A204.1 (cell line): ENCODE measurements around the gene GAB2.
"Not testable (repeated sequence)": the region's sequence is repeated elsewhere in the genome, so short reads cannot be mapped to it uniquely, and the experiment has no call there.

Source experiments
- FAIRE-seq: peaks from 2 replicates; lab custom pipeline; 2012; peaks lifted over from hg19 to GRCh38; lab: Jason Lieb, UNC

The GAB2 gene, protein sequence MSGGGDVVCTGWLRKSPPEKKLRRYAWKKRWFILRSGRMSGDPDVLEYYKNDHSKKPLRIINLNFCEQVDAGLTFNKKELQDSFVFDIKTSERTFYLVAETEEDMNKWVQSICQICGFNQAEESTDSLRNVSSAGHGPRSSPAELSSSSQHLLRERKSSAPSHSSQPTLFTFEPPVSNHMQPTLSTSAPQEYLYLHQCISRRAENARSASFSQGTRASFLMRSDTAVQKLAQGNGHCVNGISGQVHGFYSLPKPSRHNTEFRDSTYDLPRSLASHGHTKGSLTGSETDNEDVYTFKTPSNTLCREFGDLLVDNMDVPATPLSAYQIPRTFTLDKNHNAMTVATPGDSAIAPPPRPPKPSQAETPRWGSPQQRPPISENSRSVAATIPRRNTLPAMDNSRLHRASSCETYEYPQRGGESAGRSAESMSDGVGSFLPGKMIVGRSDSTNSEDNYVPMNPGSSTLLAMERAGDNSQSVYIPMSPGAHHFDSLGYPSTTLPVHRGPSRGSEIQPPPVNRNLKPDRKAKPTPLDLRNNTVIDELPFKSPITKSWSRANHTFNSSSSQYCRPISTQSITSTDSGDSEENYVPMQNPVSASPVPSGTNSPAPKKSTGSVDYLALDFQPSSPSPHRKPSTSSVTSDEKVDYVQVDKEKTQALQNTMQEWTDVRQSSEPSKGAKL

DNA sequence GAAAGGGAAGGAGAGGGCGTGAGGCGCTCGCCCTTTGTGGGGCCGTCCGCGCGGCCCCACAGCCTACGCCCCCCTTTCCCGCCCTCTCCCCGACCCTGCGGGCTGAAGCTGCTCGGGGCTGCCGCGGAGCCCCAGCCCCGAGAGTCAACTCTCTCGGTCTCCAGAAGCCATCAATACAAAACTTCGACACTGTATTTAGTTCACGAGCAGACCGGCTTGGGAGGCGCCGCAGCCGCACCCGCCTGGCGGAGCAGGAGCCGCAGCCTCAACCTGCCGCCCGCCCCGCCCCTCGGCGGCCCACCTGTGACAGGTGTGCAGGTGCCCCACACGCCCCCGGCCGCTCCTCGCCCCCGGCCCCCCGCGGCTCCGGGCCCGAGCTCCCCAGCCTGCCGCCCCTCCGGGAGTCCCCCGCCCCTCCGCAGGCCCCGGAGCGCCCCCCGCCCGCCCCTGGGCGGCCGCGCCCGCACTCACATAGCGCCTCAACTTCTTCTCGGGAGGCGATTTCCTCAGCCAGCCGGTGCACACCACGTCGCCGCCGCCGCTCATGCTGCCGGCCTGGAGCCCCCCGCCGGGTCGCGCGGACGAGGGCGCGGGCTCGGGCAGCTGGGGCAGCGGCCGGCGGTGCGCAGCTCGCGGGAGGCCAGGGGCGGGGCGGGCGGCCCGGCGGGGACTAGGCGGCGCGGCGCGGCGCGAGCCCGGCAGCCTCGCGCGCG, at the start of gene GAB2:
GAB2 (minus strand) TSS at position 646 of the 713 bp plus-strand sequence; CDS start at position 546, 100 bp downstream.
- no peak for FAIRE-seq

DNA sequence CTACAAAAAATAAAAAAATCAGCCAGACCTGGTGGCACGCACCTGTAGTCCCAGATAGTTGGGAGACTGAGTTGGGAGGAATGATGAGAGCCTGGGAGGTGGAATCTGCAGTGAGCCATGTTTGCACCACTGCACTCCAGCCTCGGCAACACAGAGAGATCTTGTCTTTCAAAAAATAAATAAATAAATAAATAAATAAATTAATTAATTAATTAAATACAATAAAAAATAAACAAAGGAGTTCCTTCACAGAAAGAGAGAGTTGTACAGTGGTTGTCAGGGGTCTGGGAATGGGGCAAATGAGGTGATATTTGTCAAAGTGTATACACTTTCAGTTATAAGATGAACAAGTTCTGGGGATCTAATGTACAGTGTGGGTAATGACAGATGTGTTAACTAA, 49.8 kb upstream of the GAB2 start:
- FAIRE-seq, result no peak

DNA sequence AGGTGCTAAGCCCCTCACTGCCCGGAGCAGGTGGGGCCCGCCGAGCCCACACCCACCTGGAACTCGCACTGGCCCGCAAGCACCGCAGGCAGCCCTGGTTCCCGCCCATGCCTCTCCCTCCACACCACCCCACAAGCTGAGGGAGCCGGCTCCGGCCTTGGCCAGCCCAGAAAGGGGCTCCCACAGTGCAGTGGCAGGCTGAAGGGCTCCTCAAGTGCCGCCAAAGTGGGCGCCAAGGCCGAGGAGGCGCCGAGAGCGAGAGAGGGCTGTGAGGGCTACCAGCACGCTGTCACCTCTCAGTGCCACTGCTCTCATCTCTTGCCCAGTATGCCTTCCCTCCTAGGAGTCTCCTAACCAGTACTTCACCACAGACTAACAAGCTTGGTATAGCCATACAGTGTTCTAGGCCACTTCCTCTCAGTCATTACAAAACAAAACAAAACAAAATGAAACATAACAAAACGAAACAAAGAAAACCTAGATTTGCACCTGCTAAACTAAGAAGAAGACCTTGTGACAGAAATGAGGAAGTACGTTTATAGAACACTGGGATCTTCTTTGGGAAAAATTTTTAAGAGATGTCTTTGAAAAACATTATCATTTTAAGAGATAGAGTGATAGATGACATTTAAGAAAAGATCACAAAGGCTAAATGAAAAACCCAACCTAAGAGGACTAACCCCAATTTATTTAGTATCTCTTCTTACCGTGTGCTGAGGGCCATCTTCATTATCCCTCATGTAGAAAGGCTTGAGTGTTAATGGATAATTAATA, 47.7 kb upstream of the GAB2 start:
- FAIRE-seq, result no peak

DNA sequence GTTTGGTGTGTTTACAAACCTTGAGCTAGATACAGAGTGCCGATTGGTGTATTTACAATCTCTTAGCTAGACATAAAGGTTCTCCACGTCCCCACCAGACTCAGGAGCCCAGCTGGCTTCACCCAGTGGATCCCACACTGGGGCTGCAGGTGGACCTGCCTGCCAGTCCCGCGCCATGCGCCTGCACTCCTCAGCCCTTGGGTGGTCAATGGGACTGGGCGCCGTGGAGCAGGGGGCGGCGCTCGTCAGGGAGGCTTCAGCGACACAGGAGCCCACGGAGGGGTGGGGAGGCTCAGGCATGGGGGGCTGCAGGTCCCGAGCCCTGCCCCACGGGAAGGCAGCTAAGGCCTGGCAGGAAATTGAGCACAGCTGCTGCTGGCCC, 47.2 kb upstream of the GAB2 start:
- FAIRE-seq, result not testable (repeated sequence)

DNA sequence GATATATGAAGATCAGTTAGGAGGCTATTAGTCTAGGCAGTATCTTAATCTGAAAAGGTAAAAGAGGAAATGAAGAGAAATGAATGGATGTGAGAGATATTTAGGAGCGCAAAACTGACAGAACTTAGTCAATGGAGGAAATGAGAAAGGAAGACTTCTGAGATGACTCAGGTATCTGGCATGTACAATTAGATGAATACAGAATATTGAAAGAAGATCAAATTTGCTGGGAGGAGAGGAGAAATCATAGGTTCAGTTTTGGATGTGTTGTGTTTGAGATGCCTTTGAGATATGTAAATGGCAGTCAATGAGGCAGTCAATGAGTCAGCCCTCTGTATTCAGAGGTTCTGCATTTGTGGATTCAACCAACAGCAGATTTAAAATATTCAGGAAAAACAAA, 42.9 kb upstream of the GAB2 start:
- FAIRE-seq, result no peak

DNA sequence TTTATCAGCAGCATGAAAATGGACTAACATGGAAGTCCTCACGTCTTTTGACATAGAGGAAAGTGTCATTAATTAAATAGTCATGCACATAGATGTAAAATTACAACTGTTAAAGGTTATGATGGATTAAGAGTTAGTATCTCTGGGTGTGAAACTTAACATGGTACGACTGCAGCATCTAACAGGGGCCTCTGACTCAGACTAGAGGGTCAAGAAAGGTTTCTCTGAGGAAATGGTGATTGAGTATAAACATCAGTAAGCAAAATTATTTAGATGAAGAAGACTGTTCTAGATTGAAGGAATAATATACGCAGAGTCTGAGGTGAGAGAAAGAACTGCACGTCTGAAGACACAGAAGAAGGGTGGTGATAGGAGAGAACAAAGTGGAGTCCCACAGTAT, 42.1 kb upstream of the GAB2 start:
- no peak for FAIRE-seq

DNA sequence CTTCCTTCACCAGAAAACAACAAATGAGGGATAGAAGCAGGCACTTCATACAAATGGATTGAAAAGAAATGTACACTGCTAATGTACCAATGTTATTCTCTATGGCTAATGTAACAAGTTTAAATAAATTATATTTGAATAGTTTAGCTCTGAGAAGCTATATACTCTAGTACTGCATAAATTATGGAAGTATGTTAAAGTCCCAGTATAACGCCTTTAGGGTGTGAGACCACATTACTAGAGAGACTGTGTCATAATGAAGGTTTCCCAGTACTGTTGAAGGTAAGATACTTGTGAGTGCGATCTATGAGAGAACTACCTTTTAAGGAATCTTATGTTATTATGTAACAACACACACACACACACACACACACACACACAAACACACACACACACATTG, 39.8 kb upstream of the GAB2 start:
- FAIRE-seq, result no peak

DNA sequence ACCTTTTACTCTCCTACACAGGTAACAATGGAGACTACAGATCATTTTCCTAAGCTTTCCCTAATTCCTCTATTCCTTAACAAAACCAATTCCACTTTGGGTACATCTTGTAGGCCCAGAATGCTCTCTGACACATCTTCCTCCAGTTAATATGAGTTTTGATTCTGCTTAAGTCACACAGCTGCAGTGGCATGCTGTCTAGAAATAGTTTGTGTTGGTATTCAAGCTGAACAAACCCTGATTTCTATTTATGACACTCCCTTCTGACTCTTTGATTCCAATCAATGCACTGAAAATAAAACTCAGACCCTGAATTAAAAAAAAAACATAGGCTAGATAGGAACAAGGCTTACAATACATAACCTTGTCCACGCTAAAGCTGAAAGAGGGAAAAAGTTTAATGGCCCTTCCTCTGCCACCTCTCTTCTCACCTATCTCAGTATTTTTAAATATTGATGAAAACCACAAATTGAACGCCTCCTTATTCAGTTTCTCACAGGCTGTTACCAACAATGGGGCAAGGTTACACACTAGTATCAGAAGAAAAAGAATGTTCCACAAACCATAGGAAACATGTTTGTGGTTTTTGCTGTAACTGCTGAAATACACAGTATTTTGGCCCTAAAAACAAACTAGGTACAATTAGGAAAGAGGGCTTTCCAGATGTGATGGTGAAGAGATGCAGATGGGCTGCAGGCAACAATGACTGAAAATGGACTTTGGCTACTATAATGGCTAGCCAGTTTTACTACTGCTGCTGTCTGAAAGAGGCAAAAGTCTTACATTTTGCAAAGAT, 35.7 kb upstream of the GAB2 start:
- FAIRE-seq, result no peak

DNA sequence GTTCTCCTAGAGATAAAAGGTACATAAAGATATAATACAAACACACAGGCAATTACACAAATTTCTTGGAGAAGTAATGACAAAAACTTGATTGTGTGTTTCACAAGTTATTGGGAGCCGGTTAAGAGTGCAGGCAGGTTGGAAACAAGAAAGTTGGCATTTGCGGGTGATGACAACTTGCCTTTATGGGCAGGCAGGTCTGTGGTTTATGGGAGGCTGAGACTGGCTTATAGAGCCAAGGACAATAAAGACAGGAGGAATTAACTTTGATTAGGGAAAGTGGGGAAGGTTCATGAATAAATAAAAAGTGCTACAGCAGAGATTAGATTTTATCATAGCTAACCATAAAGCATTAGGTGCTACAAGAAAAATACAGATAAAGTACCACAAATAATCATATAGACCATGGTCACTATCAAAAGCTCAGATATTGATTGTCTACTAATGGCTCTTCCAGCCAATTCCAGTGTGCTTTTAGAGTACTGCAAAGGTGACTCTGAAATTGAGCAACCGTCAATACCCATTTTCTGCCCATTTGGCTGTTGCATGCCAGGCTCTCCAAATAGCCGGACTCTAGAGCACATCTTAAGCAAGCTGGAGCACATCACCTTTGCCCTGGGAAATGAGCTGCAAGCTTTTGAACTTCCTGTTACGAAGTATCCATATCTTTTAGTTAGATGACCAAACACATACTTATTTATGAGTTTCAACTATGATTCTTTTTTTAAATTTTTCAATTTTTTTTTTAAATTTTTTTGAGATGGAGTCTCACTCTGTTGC, 33.9 kb upstream of the GAB2 start:
- no peak for FAIRE-seq

DNA sequence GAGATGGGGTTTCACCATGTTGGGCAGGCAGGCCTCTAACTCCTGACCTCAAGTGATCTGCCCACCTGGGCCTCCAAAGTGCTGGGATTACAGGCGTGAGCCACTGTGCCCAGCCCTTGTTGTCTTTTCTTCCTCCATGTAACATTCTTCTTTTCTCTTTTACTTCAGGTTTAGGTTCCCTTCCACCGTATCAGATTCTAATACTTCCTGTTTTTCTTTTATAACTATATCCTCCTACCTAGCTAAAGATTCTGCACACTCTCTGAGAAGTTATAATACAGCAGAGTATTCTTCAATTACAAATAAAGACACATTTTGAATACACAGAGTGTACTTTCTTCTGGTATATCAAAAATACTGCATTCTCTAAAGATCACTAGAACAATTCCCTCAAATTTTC, 33.2 kb upstream of the GAB2 start:
- no peak for FAIRE-seq

DNA sequence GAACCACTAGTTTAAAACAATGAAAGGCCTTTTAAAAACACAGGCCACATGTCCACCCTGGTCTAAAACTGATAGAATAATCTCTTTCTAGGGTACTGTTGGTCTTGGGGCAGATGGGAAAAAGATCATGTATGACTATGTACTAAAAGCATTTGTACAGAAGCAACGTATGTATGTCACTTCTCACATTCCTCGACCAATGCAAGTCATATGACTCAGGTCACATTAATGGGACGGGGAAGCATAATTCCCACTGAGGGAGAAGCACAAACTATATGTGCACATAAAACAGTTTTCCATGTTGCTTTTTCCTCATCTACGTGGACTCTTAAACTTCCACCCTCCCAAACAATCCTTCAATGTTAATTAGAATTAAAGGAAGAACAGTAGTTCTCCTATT, 32.2 kb upstream of the GAB2 start:
- FAIRE-seq, result no peak

DNA sequence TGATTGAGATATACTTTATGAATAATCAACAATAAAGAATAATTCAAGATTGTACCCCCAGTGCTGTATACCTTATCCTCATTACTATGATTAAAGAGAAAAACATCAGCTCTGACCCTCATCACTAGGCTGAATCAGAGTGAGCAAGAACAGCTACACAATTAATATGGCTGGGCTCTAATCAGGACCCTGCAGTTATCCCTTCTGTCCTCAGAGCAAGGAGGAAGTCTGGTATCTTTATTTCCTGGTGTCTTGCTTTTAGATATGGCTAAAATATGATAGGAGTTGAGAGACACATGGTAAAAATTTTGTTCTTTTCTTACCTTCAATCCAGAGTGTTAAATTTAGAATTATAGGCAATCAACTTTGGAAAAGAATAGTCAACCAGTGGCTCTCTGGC, 28.6 kb upstream of the GAB2 start:
- FAIRE-seq, result no peak

DNA sequence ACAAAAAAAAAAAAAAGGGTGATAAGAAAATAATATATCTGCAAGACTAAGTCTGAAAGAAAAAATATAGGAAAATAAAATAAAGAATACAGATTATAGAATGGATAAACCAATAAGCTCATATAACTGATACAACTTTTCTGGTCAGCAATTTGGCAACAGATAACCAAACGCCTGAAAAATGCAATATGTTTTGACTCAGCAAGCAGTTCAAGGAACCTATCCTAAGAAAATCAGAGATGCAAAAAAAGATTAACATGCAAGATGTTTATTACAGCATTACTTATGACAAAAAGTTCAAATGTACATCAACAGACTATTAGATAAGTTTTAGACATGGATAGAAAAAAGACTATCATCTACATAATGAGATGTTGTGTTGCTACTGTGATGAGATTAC, 27.1 kb upstream of the GAB2 start:
- FAIRE-seq, result no peak

DNA sequence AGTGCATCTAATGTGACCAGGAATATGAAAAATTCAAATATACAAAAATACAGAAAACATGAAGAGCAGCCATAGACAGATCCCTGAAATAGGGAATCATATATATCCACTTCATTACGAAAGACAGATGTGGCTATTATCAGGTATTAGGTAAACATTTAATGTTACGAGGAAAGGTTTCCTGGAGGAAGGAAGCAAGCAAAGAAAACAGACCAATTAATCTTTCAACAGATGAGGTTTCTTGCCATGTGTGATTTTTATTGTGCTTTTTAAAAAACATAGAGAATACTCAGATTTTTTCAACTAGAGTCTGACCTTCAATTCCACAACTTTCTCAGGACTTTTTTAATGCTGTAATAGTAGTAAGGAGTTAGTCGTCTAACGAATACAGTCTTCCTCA, 24.3 kb upstream of the GAB2 start:
- no peak for FAIRE-seq

DNA sequence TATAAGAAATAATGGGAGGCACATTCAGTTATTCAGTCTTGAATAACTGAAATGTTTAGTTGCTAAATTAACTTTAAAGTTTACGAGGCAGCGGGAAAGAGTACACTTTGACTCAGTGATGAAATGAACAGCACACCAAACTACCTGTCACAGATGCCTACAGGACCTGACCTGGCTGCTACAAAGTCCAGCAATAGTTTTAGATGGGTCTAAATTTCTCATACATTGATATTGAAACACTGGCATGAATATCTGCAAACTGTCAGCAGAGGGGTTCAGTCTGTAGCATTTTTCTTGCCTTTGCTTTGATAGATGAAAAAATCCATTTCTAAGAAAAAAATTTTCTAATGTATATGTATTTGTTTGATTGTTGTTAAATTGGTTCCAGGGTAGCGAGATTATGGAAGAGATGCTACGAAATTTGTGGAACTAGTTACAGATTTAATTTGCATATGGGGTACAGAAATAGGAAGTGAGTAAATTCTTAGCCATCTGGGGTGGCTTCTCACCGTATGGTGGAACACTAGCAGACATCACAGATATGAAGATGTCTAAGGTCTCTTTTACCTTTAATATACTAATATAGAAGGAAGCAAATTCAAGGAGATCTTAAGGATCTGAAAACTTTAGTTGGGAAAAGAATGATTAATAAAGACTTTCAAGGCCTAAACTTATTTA, 20.8 kb upstream of the GAB2 start:
- no peak for FAIRE-seq

DNA sequence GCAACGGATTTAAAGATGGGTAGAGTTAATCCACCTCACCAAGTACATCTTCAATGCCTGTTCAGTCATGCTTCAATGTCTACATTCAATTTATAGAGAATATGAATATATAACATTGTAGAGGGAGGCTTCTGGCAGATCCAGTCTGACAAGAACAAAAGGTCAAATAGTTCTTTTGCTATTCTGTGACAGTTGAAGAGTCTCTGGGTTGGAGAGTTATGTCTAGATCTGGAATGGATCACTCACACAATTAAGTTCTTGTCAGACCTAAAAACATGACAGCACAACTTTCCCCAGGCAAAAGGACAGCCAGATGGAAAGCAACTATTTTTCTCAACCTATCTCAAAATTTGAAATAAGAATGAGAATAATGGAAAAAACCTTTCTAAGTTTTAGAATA, 15.3 kb upstream of the GAB2 start:
- FAIRE-seq, result no peak

DNA sequence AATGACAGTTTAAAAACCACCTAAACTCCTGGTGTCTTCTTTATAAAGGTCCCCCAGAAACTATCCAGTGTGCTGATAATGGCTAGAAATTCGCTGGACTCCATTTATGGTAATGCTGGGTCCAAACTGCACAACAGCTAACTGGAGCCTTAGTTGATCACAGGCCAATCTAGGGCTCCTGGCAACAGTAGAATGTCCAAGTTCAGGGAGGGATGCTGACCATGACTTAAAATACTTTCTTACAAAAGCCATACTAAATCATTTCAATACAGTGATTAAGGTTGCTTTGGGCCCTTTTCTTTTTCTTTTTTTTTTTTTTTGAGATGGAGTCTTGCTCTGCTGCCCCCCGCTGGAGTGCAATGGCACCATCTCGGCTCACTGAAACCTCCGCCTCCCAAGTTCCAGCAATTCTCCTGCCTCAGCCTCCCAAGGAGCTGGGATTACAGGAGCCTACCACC, 14.5 kb upstream of the GAB2 start:
- no peak for FAIRE-seq

DNA sequence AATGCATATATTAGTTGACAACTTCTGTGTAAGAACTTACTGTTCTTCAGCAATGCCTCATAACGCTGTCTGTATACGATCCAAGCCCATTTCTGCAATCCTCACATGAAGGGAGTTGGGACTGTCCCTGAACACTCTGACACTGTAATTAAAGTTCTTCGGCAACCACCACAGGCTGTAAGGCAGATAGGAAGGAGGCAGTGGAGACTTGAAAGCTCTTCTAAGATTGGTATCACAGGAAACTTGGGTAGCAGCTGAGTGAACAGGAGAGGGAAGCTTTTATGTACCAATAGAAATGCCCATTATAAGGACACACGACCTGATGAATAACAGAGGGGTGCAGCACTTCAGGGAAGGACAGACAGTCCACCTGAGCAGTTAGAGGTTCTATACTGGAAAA, 12.0 kb upstream of the GAB2 start:
- no peak for FAIRE-seq

DNA sequence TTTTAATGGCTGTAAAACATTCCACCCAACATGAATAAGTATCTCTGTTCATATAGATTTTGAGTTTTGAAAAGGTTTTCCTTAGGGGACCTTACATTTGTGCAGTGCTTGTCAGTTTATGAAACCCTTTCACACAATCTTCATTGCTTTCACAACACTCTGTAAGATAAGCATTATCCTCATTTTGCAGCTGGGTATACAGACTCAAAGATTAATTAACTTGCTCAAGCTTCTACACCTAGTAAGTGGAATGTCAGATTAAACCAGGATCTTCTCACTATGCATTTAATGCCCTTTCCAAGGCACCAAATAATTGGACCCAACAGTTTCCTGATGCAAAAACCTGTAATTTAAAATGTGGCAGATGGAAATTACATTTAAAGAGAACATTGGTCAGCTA, 11.6 kb upstream of the GAB2 start:
- FAIRE-seq, result no peak

DNA sequence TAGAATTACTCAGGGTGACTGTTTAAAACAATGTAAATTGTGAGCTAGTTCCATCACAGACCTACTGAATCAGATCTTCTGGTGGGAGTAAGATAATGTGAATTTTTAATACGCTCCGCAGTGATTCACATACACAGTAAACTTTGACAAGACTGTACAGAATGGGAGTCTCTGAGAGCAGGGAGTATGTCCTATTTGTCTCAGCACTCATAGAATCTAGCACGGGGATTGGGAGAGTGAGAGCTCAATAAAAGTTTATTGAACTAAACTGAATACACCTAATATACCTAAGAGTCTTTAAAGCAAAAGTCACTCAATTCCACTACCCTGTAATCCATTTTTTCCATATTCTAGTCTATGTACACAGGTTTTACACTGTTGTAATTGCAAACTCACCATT, 11.2 kb upstream of the GAB2 start:
- FAIRE-seq, result no peak
